Measurements from ENCODE around the gene POU2F3.

POU2F3 gene

GRCh38 chr11:120210626-120211521 lies 29.1 kb upstream of the POU2F3 start, which contains the start of gene OAF:
TSS of gene OAF (plus strand) at chr11:120211032. CDS start at chr11:120211280, 248 bp downstream.
- H3K4me3 ChIP-seq (ENCODE audit: low read depth, low read length), result peak within 1 kb of the TSS; percentile 53
- TF ChIP-seq CTCF (IDR thresholded peaks at IDR 0.05; ENCODE audit: borderline replicate concordance, insufficient read depth, low read depth, low read length), result peak; percentile 32

GRCh38 chr11:120211522-120212258 lies 28.2 kb upstream of the POU2F3 start:
- TF ChIP-seq CTCF (IDR thresholded peaks at IDR 0.05; ENCODE audit: borderline replicate concordance, insufficient read depth, low read depth, low read length), result no peak
- H3K4me3 ChIP-seq (ENCODE audit: low read depth, low read length), result peak overlapping the region; percentile 35

GRCh38 chr11:120212259-120212878 lies 27.6 kb upstream of the POU2F3 start:
- no peak overlapping the region for H3K4me3 ChIP-seq (ENCODE audit: low read depth, low read length)
- no peak for TF ChIP-seq CTCF (IDR thresholded peaks at IDR 0.05; ENCODE audit: borderline replicate concordance, insufficient read depth, low read depth, low read length)

GRCh38 chr11:120212926-120213325 lies 27.0 kb upstream of the POU2F3 start:
- no peak for TF ChIP-seq CTCF (IDR thresholded peaks at IDR 0.05; ENCODE audit: borderline replicate concordance, insufficient read depth, low read depth, low read length)
- no peak overlapping the region for H3K4me3 ChIP-seq (ENCODE audit: low read depth, low read length)

GRCh38 chr11:120214581-120214980 lies 25.4 kb upstream of the POU2F3 start:
- H3K4me3 ChIP-seq (ENCODE audit: low read depth, low read length), result no peak overlapping the region
- no peak for TF ChIP-seq CTCF (IDR thresholded peaks at IDR 0.05; ENCODE audit: borderline replicate concordance, insufficient read depth, low read depth, low read length)

- H3K4me3 ChIP-seq (ENCODE audit: low read depth, low read length), result no peak overlapping the region
- TF ChIP-seq CTCF (IDR thresholded peaks at IDR 0.05; ENCODE audit: borderline replicate concordance, insufficient read depth, low read depth, low read length), result no peak
These were observed 24.3 kb upstream of the POU2F3 start for GRCh38 chr11:120215634-120216033.

Measured in GM12875 (cell line).